Stimulated activated CD4-positive, alpha-beta T cell treated with anti-CD3 and anti-CD28 coated beads, Interleukin-4, amount 100 ng/mL, for 48 hours (primary cell): ENCODE measurements around the gene RNF144A.
"Not testable (repeated sequence)": the region's sequence is repeated elsewhere in the genome, so short reads cannot be mapped to it uniquely, and the experiment has no call there.

Experiments
- DNase-seq, 2 donors: peaks; one replicate each; pipeline ENCODE4 v3.0.0-alpha.2; 2020; ENCODE audit warnings: low read depth in 2 of 2

RNF144A gene

DNA sequence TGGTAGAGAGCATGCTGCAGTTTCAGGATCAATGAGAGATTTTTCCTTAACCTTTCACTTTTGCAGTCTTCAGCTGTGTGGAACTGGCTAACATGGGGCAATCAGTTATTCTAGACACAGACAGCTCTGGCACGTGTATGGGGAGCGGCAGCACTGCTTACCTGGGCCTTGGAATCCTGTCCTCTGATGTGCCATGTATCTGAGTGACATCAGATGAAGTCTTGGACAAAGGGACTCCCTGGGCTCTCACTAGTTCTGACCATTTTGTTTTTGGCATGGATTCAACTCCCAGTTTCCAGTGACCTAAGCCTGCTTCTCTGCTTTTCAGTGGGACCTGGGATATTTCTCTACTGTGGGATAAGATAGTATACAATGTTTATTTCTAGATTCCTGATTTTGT is 54.3 kb downstream of the RNF144A start:
- DNase-seq = no peak

- DNase-seq = no peak
Measured at GRCh38 chr2:6972067-6972710, 55.0 kb downstream of the RNF144A start.

DNA sequence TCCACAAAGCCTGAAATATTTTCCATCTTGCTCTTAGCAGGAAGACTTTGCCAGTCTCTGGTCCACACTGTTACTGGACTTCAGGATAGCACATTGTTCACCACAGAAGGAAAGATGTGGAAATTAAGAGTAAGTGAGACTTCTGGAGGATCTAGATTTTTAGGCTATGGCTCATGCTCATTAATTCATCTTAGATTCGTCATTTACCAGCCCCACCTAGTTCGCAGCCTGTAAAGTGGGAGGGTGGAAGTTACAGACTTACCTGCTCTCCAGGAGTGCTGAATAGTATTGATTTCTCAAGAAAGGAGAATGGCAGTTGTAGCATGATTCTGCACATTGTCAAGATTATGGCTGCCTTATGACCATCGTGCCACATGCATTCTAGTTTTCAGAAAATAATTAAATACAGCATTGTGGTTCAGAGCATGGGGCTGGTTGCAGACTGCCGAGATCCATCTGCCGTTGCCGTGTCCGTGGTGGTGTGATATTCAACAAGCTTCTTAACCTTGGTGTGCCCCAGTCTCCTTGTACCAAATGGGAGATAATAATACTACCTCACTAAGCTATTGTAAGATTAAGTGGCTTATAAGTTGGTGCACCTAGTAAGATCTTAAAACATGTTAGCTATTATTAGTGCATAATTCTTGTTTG is 56.8 kb downstream of the RNF144A start:
- no peak for DNase-seq

DNA sequence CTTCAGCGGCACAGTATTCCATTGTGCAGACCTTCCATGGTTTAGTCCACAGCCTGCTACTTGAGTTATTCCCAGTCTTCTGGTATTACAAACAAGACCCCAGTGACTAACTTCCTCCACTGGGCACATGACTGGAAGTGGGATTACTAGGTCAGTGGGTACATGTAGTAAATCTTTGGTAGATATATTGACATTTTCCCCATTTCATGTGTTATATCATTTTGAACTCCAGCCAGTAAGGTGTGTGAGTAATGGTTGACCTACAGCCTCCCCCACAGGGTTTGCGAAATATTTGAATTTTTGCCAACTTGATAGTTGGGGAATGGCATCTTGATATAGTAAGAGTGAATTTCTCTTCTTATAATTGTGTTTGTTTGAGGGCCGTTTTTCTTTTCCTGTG is 58.8 kb downstream of the RNF144A start:
- DNase-seq = no peak

GRCh38 chr2:6977113-6977741 is 60.0 kb downstream of the RNF144A start:
- DNase-seq = no peak

GRCh38 chr2:6977786-6978185 is 60.6 kb downstream of the RNF144A start:
- DNase-seq = no peak

DNA sequence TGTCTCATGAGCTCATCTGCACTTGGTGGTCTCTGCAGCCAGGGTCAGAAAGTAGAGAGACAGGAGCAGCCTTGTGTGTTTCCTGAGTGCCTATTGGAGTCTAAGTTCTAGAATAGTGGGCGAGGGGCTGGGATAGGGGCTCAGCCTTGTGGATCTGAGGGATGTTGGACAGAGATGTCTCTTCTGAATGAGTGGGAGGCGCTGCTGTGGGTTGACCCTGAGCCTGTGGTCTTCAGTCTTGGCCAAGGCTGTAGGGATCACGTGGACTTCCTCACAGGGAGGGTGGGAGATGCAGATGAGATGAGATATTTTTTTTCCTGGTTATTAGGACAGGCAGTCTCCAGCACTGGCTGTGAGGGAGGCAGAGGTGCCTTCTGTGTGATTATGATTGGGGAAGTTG is 61.8 kb downstream of the RNF144A start:
- DNase-seq = no peak

DNA sequence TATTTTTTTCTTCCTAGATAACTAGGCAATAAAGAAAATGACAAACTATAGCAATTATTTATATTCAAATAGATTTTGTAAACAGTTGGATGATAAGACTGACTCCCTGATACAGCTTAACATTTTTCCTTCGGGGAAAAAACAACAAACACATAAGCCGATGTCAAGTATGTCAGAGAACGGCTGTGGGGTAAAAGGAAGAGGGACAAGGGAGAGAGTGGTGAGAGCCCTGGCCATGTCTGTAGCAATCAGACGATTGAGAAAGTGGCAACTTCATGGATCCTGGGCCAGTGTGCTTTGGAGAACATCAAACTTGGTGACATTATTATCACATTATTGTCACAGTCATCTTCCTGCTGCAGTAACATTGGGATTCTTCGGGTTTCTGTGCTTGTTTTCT is 65.2 kb downstream of the RNF144A start:
- no peak for DNase-seq

DNA sequence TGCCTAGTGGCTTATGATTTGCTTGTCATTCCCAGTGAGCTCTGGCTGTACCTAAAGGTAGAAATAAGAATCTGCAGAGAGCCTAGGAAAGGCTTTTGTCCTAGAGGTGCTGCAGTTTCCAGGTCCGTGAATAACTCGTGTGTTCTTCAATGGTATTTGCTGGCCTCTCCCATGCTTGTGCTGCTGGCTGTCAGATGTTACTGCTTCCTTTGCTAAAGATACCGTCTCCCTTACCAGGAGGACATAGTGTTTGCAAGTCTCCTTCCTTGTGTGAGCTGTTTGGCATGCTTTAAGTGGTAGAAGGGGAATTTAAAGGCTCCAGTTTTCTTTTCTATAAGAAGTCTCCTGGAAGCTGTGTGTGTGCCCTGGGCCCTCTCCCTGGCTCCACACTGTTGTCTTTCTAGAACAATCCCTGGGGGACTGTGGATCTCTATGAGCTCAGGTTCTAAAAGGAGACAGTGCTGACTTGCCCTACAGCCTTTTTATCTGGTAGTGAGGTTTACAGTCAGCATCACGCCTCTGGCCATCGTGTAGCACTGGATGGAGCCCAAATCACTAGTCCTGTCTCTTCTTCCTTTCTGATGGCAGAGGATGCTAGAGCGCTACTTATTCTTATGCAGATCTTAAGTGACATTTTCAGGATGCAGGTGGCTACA is 65.8 kb downstream of the RNF144A start:
- no peak for DNase-seq

GRCh38 chr2:6986301-6986911 is 69.2 kb downstream of the RNF144A start:
- no peak for DNase-seq

- DNase-seq = no peak
Measured at GRCh38 chr2:6986912-6987361, 69.7 kb downstream of the RNF144A start.

- DNase-seq = no peak
Measured at GRCh38 chr2:6990871-6991270, 73.7 kb downstream of the RNF144A start.

- no peak for DNase-seq
Measured at GRCh38 chr2:6992794-6993228, 75.6 kb downstream of the RNF144A start.

- no peak for DNase-seq
Measured at GRCh38 chr2:6993229-6993640, 76.0 kb downstream of the RNF144A start.

DNA sequence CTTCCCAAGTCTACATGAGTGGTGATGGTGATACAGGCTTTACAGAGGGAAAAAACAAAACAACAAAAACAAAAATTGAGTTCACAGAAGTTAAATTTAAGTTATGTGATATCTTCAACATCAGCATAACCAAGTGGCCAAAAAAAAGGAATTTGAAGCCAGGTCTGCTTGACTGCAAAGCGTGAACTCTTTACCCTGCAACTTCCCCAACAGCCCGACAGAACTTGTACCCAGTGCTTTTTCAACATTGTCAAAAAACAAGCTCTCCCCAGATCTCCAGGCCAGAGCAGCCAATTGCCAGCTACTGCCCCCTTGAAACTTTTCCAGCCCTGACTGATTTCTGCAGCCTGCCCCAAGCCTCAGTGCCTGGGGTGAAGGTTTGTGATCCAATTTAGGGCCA is 76.7 kb downstream of the RNF144A start:
- no peak for DNase-seq

- no peak for DNase-seq
Measured at GRCh38 chr2:6994536-6995128, 77.4 kb downstream of the RNF144A start.

DNA sequence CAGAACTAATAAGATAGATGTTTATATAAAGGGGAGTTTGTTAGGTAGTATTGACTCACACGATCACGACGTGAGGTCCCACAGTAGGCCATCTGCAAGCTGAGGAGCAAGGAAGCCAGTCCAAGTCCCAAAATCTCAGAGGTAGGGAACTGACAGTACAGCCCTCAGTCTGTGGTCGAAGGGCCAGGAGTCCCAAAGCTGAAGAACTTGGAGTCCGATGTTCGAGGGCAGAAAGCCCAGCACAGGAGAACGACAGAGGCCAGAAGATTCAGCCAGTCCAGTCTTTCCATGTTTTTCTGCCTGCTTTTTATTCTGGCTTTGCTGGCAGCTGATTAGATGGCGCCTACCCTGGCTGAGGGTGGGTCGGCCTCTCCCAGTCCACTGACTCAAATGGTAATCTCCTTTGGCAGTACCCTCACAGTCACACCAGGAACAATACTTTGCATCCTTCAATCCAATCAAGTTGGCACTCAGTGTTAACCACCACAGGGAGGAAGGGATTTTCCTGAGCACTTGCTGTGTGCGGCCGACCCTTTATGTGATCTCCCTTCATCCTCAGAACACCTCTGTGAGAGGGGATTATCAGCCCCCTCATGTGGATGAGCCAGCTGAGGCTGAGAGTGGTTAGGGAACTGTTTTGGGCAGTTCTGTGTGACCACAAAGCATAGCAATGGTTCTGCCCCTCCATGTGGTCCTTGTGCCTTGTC is 78.3 kb downstream of the RNF144A start:
- no peak for DNase-seq

DNA sequence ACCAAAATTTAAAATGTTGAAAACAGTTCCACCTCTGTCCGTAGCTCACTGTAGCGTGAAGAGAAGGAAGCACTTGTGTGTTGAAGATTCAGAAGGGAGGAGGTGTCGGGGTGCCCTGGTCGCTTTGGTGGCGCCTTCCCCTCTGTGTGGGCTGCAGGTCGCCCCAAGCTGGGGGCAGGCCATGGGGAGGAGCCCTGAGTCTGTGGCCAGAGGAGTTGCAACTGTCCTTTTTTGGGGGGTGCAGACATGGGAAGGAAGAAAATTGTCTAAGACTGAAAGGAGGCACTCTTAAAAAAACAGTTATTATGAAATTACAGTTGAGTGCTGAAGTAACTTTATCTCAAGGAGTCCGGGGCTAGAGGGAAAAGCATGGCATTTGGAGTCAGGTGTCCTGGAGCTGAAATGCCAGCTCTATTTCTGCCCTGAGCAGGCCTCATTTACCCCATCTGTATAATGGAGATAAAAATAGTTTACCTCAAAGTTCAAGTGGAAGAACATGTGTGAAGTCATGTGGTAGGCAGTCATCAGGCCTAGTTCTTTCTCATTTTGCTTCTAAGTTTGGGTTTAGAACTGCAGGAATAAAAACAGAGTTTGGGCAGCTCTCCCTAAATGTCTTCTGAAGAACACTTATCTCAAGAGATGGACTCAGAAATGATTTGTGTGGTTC is 82.1 kb downstream of the RNF144A start:
- no peak for DNase-seq

DNA sequence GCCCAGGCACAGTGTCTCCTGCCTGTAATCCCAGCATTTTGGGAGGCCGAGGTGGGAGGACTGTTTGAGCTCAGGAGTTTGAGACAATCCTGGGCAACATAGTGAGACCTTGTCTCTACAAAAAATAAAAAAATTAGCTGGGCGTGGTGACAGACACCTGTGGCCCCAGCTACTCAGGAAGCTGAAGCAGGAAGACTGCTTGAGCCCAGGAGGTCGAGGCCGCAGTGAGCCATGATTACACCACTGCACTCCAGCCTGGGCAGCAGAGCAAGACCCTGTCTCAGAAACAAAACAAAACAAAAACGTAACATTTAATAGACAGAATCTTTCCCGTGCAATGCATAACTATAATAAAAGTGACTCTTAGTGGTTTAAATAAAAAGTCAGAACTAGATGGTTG is 84.2 kb downstream of the RNF144A start:
- not testable (repeated sequence) for DNase-seq

DNA sequence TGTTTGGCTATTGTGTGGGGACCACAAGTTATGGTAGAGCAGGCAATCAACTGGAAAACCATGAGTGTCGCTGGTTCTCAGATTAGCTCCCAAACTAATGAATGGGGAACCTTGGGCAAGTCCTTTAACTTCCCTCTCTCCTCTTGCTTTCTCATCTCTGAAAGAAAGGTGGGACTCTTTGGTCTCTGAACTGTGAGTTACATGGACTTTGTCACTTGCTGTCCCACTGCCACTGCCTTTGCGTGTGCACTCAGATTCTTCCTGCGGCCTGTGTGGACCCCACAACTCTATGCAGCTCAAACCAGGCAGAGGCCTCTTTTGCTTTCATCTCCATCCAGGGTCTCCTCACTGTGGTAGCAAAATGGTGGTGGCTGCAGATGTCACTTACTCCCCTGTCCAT is 86.7 kb downstream of the RNF144A start:
- no peak for DNase-seq

DNA sequence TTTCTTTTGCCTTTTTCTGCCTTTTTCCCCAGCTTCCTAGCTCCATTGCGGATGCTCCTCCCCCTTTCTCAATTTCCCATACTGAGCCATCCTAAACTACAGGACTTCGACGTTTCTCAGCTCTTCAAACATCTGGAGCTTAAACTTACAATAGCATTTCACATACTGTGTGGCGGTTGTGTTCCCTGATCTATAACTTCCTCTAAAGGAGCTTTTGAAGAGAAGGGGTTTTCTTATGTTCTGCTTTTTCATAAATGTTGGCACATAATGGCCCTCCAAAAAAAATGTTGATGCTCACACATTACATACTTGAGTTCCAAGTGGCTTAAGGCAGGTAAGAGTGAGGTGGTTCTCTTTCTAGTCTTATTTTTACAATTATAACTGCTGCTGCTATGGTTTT is 87.4 kb downstream of the RNF144A start:
- DNase-seq = no peak
